H1 (cell line): ENCODE results near the gene GGTLC3. TPM values are rescaled to one million over a fixed set of nuclear protein-coding genes. Genes with fewer than 3 reads are reported as not detected.
"Not testable (repeated sequence)": the region's sequence is repeated elsewhere in the genome, so short reads cannot be mapped to it uniquely, and the experiment has no call there.

ENCODE experiments used
- CTCF ChIA-PET: fragments of 300-600 bp; sonication (Branson Sonifier 250); formaldehyde crosslinking; loops from one replicate; lab custom pipeline; 2021; ENCODE audit not compliant: partially characterized antibody; lab: Charles Lee
- POLR2A ChIA-PET: fragments of 300-600 bp; sonication (Branson Sonifier 250); formaldehyde crosslinking; loops from one replicate; lab custom pipeline; 2021; ENCODE audit warnings: inconsistent platforms; ENCODE audit not compliant: partially characterized antibody; lab: Charles Lee
- DNase-seq, 2 experiments: peaks; one replicate each; pipeline versions ENCODE4 v3.0.0 to v3.0.0-alpha.2; 2010 to 2022; ENCODE audit warnings: low spot score in 2 of 2, low read depth in 1 of 2, mixed read lengths in 1 of 2
- FAIRE-seq: peaks from 2 replicates; lab custom pipeline; 2011; peaks lifted over from hg19 to GRCh38; lab: Jason Lieb, UNC
- H2AFZ ChIP-seq: 2 replicates; pipeline ENCODE4 v1.8.1; 2012; ENCODE audit warnings: low read length, inconsistent platforms
- H2AK5ac ChIP-seq: 2 replicates; pipeline ENCODE4 v1.6.1; 2013; ENCODE audit warnings: low read depth, low read length
- H2BK120ac ChIP-seq: replicated peaks from 2 replicates; pipeline ENCODE3; 2013; ENCODE audit warnings: low read depth, low read length, inconsistent platforms
- H2BK12ac ChIP-seq: 2 replicates; pipeline ENCODE4 v1.6.1; 2013; ENCODE audit warnings: low read depth, low read length
- H2BK15ac ChIP-seq: 2 replicates; pipeline ENCODE4 v1.6.1; 2013; ENCODE audit warnings: low read length
- H2BK20ac ChIP-seq: 2 replicates; pipeline ENCODE4 v1.6.1; 2013; ENCODE audit warnings: low read length
- H2BK5ac ChIP-seq: 2 replicates; pipeline ENCODE4 v1.6.1; 2013; ENCODE audit warnings: low read depth, low read length
- H3K14ac ChIP-seq: 2 replicates; pipeline ENCODE4 v1.6.1; 2013; ENCODE audit warnings: inconsistent platforms; ENCODE audit not compliant: insufficient read length
- H3K18ac ChIP-seq: 2 replicates; pipeline ENCODE4 v1.6.1; 2013; ENCODE audit warnings: low read length; ENCODE audit errors: extremely low read depth
- H3K23ac ChIP-seq: 2 replicates; pipeline ENCODE4 v1.6.1; 2013; ENCODE audit warnings: inconsistent platforms; ENCODE audit not compliant: insufficient read length
- H3K23me2 ChIP-seq: 2 replicates; pipeline ENCODE4 v1.6.1; 2013; ENCODE audit warnings: low read depth, low read length
- H3K27ac ChIP-seq: 2 replicates; pipeline ENCODE4 v1.6.1; 2011; ENCODE audit warnings: low read depth, low read length, inconsistent platforms
- H3K27me3 ChIP-seq, 4 experiments: replicated peaks in 1 of 4; 1 replicate in 1 of 4; 2 replicates in 3 of 4; pipeline versions ENCODE4 v1.6.1 to v1.8.1; 2011 to 2013; ENCODE audit warnings: low read length in 3 of 4, mild to moderate bottlenecking in 3 of 4, inconsistent platforms in 2 of 4, mixed read lengths in 2 of 4, moderate library complexity in 1 of 4; ENCODE audit not compliant: control insufficient read depth in 3 of 4, insufficient read depth in 3 of 4; ENCODE audit errors: extremely low read depth in 1 of 4
- H3K36me3 ChIP-seq, 4 experiments: 2 replicates each; pipeline versions ENCODE4 v1.6.1 to v1.8.1; 2011 to 2013; ENCODE audit warnings: mild to moderate bottlenecking in 4 of 4, low read length in 3 of 4, moderate library complexity in 2 of 4, control low read depth in 1 of 4, inconsistent platforms in 1 of 4; ENCODE audit not compliant: insufficient read depth in 4 of 4, control insufficient read depth in 2 of 4
- H3K4ac ChIP-seq: replicated peaks from 2 replicates; pipeline ENCODE3; 2013; ENCODE audit warnings: low read length, low read depth, mixed read lengths, inconsistent platforms; ENCODE audit not compliant: insufficient read length
- H3K4me1 ChIP-seq, 4 experiments: replicated peaks in 1 of 4; 1 replicate in 1 of 4; 2 replicates in 3 of 4; pipeline versions ENCODE4 v1.6.1 to v1.8.1; 2011 to 2013; ENCODE audit warnings: low read length in 3 of 4, inconsistent platforms in 2 of 4, mixed read lengths in 1 of 4; ENCODE audit not compliant: insufficient read depth in 4 of 4, control insufficient read depth in 3 of 4
- H3K4me2 ChIP-seq, 2 experiments: 2 replicates each; pipeline versions ENCODE4 v1.6.1 to v1.8.1; 2011 to 2013; ENCODE audit warnings: low read depth in 2 of 2, low read length in 2 of 2, control low read depth in 1 of 2, inconsistent platforms in 1 of 2, mild to moderate bottlenecking in 1 of 2; ENCODE audit not compliant: insufficient read depth in 1 of 2
- H3K4me3 ChIP-seq, 4 experiments: fragments of 200-600, 300-600 bp in 1 of 4; sonication (generic), shearing (Covaris generic), sonication (Bioruptor Twin) in 1 of 4; 2 replicates each; pipeline versions ENCODE4 v1.5.1 to v1.8.1; 2011 to 2016; ENCODE audit warnings: low read length in 4 of 4, low read depth in 3 of 4, control low read depth in 2 of 4, inconsistent platforms in 2 of 4, mild to moderate bottlenecking in 2 of 4, mixed read lengths in 1 of 4, moderate library complexity in 1 of 4; ENCODE audit not compliant: insufficient read depth in 2 of 4; ENCODE audit errors: extremely low read depth in 1 of 4
- H3K56ac ChIP-seq: replicated peaks from 2 replicates; pipeline ENCODE3; 2013; ENCODE audit warnings: low read depth, mild to moderate bottlenecking, mixed read lengths, low read length, inconsistent platforms; ENCODE audit not compliant: insufficient read length
- H3K79me1 ChIP-seq: 2 replicates; pipeline ENCODE4 v1.6.1; 2013; ENCODE audit warnings: low read depth, low read length, control low read depth
- H3K79me2 ChIP-seq, 2 experiments: 2 replicates each; pipeline versions ENCODE4 v1.6.1 to v1.8.1; 2012 to 2013; ENCODE audit warnings: low read length in 2 of 2, mild to moderate bottlenecking in 2 of 2, inconsistent platforms in 1 of 2; ENCODE audit not compliant: insufficient read depth in 2 of 2, control insufficient read depth in 1 of 2
- H3K9ac ChIP-seq, 4 experiments: replicated peaks in 1 of 4; 1 replicate in 1 of 4; 2 replicates in 3 of 4; pipeline versions ENCODE4 v1.6.1 to v1.8.1; 2011 to 2013; ENCODE audit warnings: low read depth in 3 of 4, low read length in 3 of 4, control low read depth in 2 of 4, mild to moderate bottlenecking in 2 of 4, moderate library complexity in 2 of 4, inconsistent platforms in 1 of 4; ENCODE audit errors: extremely low read depth in 1 of 4
- H3K9me3 ChIP-seq, 2 experiments: 2 replicates each; pipeline versions ENCODE4 v1.6.1 to v1.8.1; 2012 to 2013; ENCODE audit warnings: mild to moderate bottlenecking in 2 of 2, moderate library complexity in 2 of 2, control low read depth in 1 of 2, inconsistent platforms in 1 of 2, low read depth in 1 of 2, low read length in 1 of 2, mixed read lengths in 1 of 2; ENCODE audit not compliant: insufficient read depth in 2 of 2
- H4K20me1 ChIP-seq, 2 experiments: replicated peaks in 1 of 2; 2 replicates each; pipeline versions ENCODE3 to v1.8.1; 2011 to 2013; ENCODE audit warnings: inconsistent platforms in 2 of 2, low read length in 2 of 2, mild to moderate bottlenecking in 1 of 2; ENCODE audit not compliant: insufficient read depth in 2 of 2, control insufficient read depth in 1 of 2
- H4K5ac ChIP-seq: 2 replicates; pipeline ENCODE4 v1.6.1; 2013; ENCODE audit warnings: low read length, low read depth, mixed read lengths, inconsistent platforms; ENCODE audit not compliant: insufficient read length
- H4K8ac ChIP-seq: 2 replicates; pipeline ENCODE4 v1.8.0; 2013; ENCODE audit warnings: mild to moderate bottlenecking, moderate library complexity, low read length, inconsistent platforms; ENCODE audit not compliant: insufficient read depth; ENCODE audit errors: extremely low read depth
- H4K91ac ChIP-seq: replicated peaks from 2 replicates; pipeline ENCODE3; 2013; ENCODE audit warnings: low read length, mixed read lengths, inconsistent platforms; ENCODE audit not compliant: insufficient read length
- WGBS, 2 experiments: shearing (Covaris generic) in 1 of 2; methylation state at CpG; one replicate each; pipeline versions ENCODE4 v1.1.6 to v1.1.7; 2013 to 2015; ENCODE audit warnings: low lambda C conversion rate in 2 of 2, mixed read lengths in 2 of 2, inconsistent platforms in 1 of 2, low coverage in 1 of 2, missing lambda C conversion rate in 1 of 2; ENCODE audit not compliant: insufficient replicate concordance in 2 of 2, insufficient coverage in 1 of 2, insufficient read length in 1 of 2; ENCODE audit errors: extremely low coverage in 1 of 2, missing lambda C conversion rate in 1 of 2; 5-methylcytosine and 5-hydroxymethylcytosine counted together
- polyA plus RNA-seq, 7 experiments: library from polyadenylated mRNA; depleted of rRNA in 3 of 7; stranded (reverse) in 5 of 7; unstranded in 2 of 7; fragments of >200 nt in 5 of 7; fragments of 200-250 nt in 2 of 7; gene quantifications; 1 replicate in 5 of 7; 2 replicates in 1 of 7; 4 replicates in 1 of 7; pipeline versions ENCODE4 v1.2.1 to v1.2.3, GENCODE V29; 2011 to 2013; ENCODE audit warnings: missing spikeins in 2 of 7, mixed read lengths in 2 of 7
- total RNA-seq: library from RNA; stranded (reverse); fragmentation: NEBNext Ultra II Directional; extraction: Animal tissue kit (Norgen Biotek cat#: 25700); gene quantifications from 2 replicates; pipeline ENCODE4 v1.2.1, GENCODE V29; 2021

The GGTLC3 gene
- total and polyA plus RNA-seq, 2 of the 8 experiments (the other 6 are each of a cell fraction or from before 2014, with no cell fraction given) = not detected

GRCh38 chr22:18527752-18528596 is 10.0 kb upstream of the GGTLC3 start, which contains the start of gene TMEM191B:
TSS of gene TMEM191B (plus strand) at chr22:18527802. CDS start at chr22:18527981, 179 bp downstream.
- H3K27ac ChIP-seq, H3K9ac ChIP-seq, H3K4me3 ChIP-seq, H4K20me1 ChIP-seq, H4K91ac ChIP-seq, H3K79me2 ChIP-seq, H4K5ac ChIP-seq, H2BK5ac ChIP-seq, H3K36me3 ChIP-seq, H3K23me2 ChIP-seq, H2AFZ ChIP-seq, DNase-seq, CTCF ChIA-PET, H2BK15ac ChIP-seq, H3K9me3 ChIP-seq, H3K23ac ChIP-seq, H3K4ac ChIP-seq, H3K79me1 ChIP-seq, H3K18ac ChIP-seq, H3K4me1 ChIP-seq, H3K14ac ChIP-seq, H3K27me3 ChIP-seq, H2BK120ac ChIP-seq, H2AK5ac ChIP-seq, H2BK20ac ChIP-seq, POLR2A ChIA-PET, H4K8ac ChIP-seq, H3K4me2 ChIP-seq, FAIRE-seq, H3K56ac ChIP-seq, H2BK12ac ChIP-seq: not testable (repeated sequence)
- no CpG with 5 or more reads among the region's 65 CpGs for WGBS, 2 experiments

- H3K36me3 ChIP-seq, H3K18ac ChIP-seq, DNase-seq, H2BK20ac ChIP-seq, H3K4me3 ChIP-seq, H3K79me2 ChIP-seq, H3K9ac ChIP-seq, H4K20me1 ChIP-seq, H4K5ac ChIP-seq, H2BK12ac ChIP-seq, H3K27me3 ChIP-seq, H2BK15ac ChIP-seq, H4K91ac ChIP-seq, H3K4me1 ChIP-seq, H3K4ac ChIP-seq, H3K14ac ChIP-seq, H3K9me3 ChIP-seq, H2AFZ ChIP-seq, FAIRE-seq, H2AK5ac ChIP-seq, H3K23ac ChIP-seq, H2BK5ac ChIP-seq, H4K8ac ChIP-seq, CTCF ChIA-PET, H3K27ac ChIP-seq, H3K23me2 ChIP-seq, H3K79me1 ChIP-seq, POLR2A ChIA-PET, H3K4me2 ChIP-seq, H2BK120ac ChIP-seq, H3K56ac ChIP-seq: not testable (repeated sequence)
- no CpG with 5 or more reads among the region's 4 CpGs for WGBS, 2 experiments
Observed at GRCh38 chr22:18523328-18523727, 5.4 kb upstream of the GGTLC3 start.
